Progenitor cell of endocrine pancreas (in vitro differentiated cells): Measurements from ENCODE around the gene SF3A1. TPM values are rescaled to one million over a fixed set of nuclear protein-coding genes. Genes with fewer than 3 reads are reported as not detected.

Source experiments
- DNase-seq: peaks from one replicate; pipeline ENCODE4 v3.0.0; 2021; ENCODE audit warnings: low spot score; ENCODE audit not compliant: unreplicated experiment
- H3K27ac Mint-ChIP-seq: 2 replicates; pipeline ENCODE4 v1.8.0; 2021; ENCODE audit warnings: mild to moderate bottlenecking, moderate library complexity, mixed read lengths
- H3K27me3 Mint-ChIP-seq: 2 replicates; pipeline ENCODE4 v1.8.0; 2021; ENCODE audit warnings: mixed read lengths
- H3K36me3 Mint-ChIP-seq: 2 replicates; pipeline ENCODE4 v1.8.0; 2022; ENCODE audit warnings: mixed read lengths; ENCODE audit not compliant: insufficient read depth
- H3K4me1 Mint-ChIP-seq: 2 replicates; pipeline ENCODE4 v1.8.0; 2021; ENCODE audit warnings: low read depth, mixed read lengths
- H3K4me3 Mint-ChIP-seq: 2 replicates; pipeline ENCODE4 v1.8.0; 2021; ENCODE audit warnings: low read depth, mild to moderate bottlenecking, moderate library complexity, mixed read lengths
- H3K9me3 Mint-ChIP-seq: 2 replicates; pipeline ENCODE4 v1.8.0; 2021; ENCODE audit warnings: low read depth, mixed read lengths
- total RNA-seq: library from RNA; stranded (reverse); gene quantifications from 2 replicates; pipeline ENCODE4 v1.2.1, GENCODE V29; 2021
- TF ChIP-seq, protein P1 (sequence below): fragments of 200-600 bp; sonication (generic); IDR thresholded peaks from one replicate; pipeline ENCODE4 v1.5.0; 2021; ENCODE audit warnings: antibody characterized with exemption, mild to moderate bottlenecking; ENCODE audit not compliant: unreplicated experiment

Gene SF3A1
- total RNA-seq, 1 donor from 2014 or later, result 165 TPM

DNA sequence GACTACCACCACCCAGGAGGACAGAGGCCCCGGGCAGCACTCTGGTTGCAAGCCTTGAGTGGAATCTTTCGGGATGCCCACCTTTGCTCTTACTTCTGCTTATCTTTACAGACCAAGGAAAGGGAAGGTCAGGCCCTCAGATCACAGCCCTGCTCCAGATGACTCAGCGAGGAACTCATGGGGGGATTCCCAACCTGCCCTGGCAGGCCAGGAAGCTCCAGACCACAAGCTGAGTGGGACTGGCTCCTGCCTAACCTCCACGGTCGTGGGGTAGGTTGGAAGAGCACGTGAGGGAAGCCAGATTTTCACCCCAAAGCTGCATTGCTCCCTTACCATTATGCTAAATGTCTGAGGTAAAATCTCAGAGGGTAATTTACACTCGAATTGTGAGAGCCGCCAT lies 41.8 kb downstream of the SF3A1 start:
- H3K9me3 Mint-ChIP-seq, result no peaks in the 10 kb centered on the region
- no peaks in the 10 kb centered on the region for H3K36me3 Mint-ChIP-seq
- no peak overlapping the region for H3K27ac Mint-ChIP-seq
- TF ChIP-seq, protein P1, sequence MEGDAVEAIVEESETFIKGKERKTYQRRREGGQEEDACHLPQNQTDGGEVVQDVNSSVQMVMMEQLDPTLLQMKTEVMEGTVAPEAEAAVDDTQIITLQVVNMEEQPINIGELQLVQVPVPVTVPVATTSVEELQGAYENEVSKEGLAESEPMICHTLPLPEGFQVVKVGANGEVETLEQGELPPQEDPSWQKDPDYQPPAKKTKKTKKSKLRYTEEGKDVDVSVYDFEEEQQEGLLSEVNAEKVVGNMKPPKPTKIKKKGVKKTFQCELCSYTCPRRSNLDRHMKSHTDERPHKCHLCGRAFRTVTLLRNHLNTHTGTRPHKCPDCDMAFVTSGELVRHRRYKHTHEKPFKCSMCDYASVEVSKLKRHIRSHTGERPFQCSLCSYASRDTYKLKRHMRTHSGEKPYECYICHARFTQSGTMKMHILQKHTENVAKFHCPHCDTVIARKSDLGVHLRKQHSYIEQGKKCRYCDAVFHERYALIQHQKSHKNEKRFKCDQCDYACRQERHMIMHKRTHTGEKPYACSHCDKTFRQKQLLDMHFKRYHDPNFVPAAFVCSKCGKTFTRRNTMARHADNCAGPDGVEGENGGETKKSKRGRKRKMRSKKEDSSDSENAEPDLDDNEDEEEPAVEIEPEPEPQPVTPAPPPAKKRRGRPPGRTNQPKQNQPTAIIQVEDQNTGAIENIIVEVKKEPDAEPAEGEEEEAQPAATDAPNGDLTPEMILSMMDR, result no peak
- H3K27me3 Mint-ChIP-seq, result no peaks in the 10 kb centered on the region
- H3K4me1 Mint-ChIP-seq, result peaks cover 10% of the 10 kb centered on the region
- no peak for DNase-seq
- no peak overlapping the region for H3K4me3 Mint-ChIP-seq

GRCh38 chr22:30313527-30314363 lies 42.9 kb downstream of the SF3A1 start:
- no peaks in the 10 kb centered on the region for H3K36me3 Mint-ChIP-seq
- H3K4me3 Mint-ChIP-seq, result no peak overlapping the region

DNA sequence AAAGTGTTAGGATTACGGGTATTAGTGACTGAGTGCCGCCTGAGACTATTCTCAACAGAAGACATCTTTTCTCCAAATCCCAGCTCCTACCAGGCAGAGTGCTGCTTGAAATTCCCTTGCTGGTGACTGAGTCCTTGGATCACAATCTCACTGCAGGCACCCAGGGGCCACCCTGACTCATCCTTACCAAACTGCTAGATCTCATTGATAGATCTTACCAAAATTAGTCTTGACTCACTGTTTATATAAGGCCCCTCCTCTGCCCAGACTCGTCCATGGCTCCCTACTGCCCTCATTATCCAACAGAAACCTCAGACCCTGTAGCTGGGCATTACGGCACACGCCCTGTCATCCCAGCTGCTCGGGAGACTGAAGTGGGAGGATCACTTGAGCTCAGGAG lies 44.6 kb downstream of the SF3A1 start:
- Mint-ChIP-seq H3K4me1 (peaks cover 10% of the 10 kb centered on the region), H3K9me3 (no peaks in the 10 kb centered on the region), H3K36me3 (no peaks in the 10 kb centered on the region), H3K27me3 (no peaks in the 10 kb centered on the region), H3K4me3 (no peak overlapping the region), H3K27ac (no peak overlapping the region)
- DNase-seq, result no peak
- TF ChIP-seq, protein P1, result no peak

More at GRCh38 chr22:30313527-30314363, 42.9 kb downstream of the SF3A1 start:
- no peak overlapping the region for H3K27ac Mint-ChIP-seq
- H3K27me3 Mint-ChIP-seq, result no peaks in the 10 kb centered on the region
- H3K9me3 Mint-ChIP-seq, result no peaks in the 10 kb centered on the region
- H3K4me1 Mint-ChIP-seq, result peaks cover 10% of the 10 kb centered on the region
- TF ChIP-seq, protein P1, result no peak
- no peak for DNase-seq

DNA sequence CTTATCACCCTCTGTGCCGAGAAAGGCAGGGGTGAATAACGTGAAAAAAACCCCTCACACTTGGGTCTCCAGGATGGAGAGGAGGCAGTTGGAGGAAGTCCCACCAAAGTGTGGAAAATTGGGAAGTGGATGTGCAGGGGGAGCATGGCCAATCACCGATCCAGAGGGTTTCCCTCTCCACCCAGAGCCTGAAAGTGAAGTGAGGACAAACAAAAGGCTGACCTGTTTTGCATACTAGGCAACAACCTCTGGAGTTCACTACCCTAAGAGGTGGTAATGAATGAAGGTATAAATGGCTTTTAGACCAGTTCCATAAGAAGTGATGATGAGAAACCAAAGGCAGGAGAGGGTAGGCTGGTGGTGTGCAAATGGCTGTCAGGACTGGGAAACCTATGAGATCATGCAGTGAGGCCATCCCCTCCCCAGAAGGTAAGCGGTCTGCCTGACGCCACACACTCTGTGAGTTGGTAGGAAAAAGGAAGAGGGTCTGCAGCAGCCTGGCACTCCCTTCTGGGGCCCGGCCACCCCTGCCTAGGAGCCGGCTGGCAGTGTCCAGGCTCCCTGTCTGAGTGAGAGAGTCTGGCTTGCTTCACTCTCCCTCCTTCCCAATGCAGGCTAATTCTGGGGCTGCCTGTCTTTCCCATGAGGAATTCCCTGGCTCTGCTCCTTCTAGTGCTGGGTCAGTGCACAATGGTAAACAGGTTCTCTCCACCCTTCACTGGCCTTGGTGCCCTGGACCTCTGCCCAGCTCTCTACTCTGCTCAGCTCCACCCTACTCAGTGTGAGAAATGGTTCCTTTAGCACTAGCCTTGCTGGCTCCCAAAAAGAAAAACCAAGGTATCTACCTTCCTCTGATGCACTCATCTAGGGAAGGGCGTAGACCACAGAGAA lies 45.6 kb downstream of the SF3A1 start:
- no peak for DNase-seq
- Mint-ChIP-seq H3K36me3 (no peaks in the 10 kb centered on the region), H3K27ac (no peak overlapping the region), H3K9me3 (no peaks in the 10 kb centered on the region), H3K4me1 (peaks cover 11% of the 10 kb centered on the region), H3K27me3 (no peaks in the 10 kb centered on the region), H3K4me3 (no peak overlapping the region)
- TF ChIP-seq, protein P1, result no peak
